Loucy (cell line): ENCODE results near the gene ZNF292.

Source experiments
- H2AFZ ChIP-seq: fragments of 200-600 bp; sonication (generic); 2 replicates; pipeline ENCODE4 v1.6.0; 2016; ENCODE audit warnings: antibody characterized with exemption, mild to moderate bottlenecking, low read length, moderate library complexity
- H3F3A ChIP-seq: fragments of 200-600 bp; 2 replicates; pipeline ENCODE4 v1.6.0; 2016; ENCODE audit warnings: antibody characterized with exemption, low read depth, mild to moderate bottlenecking
- H3K27me3 ChIP-seq: fragments of 200-600 bp; sonication (generic); 2 replicates; pipeline ENCODE4 v1.6.1; 2014; ENCODE audit warnings: low read length, mild to moderate bottlenecking; ENCODE audit not compliant: insufficient read depth, poor library complexity, severe bottlenecking
- H3K36me3 ChIP-seq: fragments of 200-600 bp; sonication (generic); 2 replicates; pipeline ENCODE4 v1.6.1; 2016; ENCODE audit warnings: low read length; ENCODE audit not compliant: insufficient read depth
- H3K4me1 ChIP-seq: fragments of 200-600 bp; sonication (generic); 2 replicates; pipeline ENCODE4 v1.5.1; 2014; ENCODE audit warnings: low read length, mild to moderate bottlenecking; ENCODE audit not compliant: insufficient read depth, poor library complexity, severe bottlenecking
- H3K4me2 ChIP-seq: fragments of 200-600 bp; sonication (generic); 2 replicates; pipeline ENCODE4 v1.6.0; 2014; ENCODE audit warnings: antibody characterized with exemption, low read length, low read depth, mild to moderate bottlenecking; ENCODE audit not compliant: poor library complexity, severe bottlenecking
- H3K4me3 ChIP-seq: fragments of 200-600 bp; sonication (generic); 2 replicates; pipeline ENCODE4 v1.5.1; 2014; ENCODE audit warnings: low read length, mild to moderate bottlenecking, mixed read lengths; ENCODE audit not compliant: poor library complexity, severe bottlenecking
- H3K79me2 ChIP-seq: fragments of 200-600 bp; sonication (generic); 2 replicates; pipeline ENCODE4 v1.6.1; 2014; ENCODE audit warnings: low read length; ENCODE audit not compliant: insufficient read depth
- H3K9ac ChIP-seq: fragments of 200-600 bp; sonication (generic); 2 replicates; pipeline ENCODE4 v1.6.0; 2014; ENCODE audit warnings: mild to moderate bottlenecking, low read depth, low read length, moderate library complexity; ENCODE audit not compliant: poor library complexity, severe bottlenecking
- H3K9me2 ChIP-seq: fragments of 200-600 bp; sonication (generic); replicated peaks from 2 replicates; pipeline ENCODE4 v1.6.1; 2016; ENCODE audit warnings: low read depth, low read length, mixed read lengths
- H3K9me3 ChIP-seq: fragments of 200-600 bp; sonication (generic); 2 replicates; pipeline ENCODE4 v1.6.1; 2014; ENCODE audit warnings: mild to moderate bottlenecking, antibody characterized with exemption, low read length, low read depth; ENCODE audit not compliant: insufficient read depth
- H4K20me1 ChIP-seq: fragments of 200-600 bp; sonication (generic); 2 replicates; pipeline ENCODE4 v1.6.0; 2014; ENCODE audit warnings: antibody characterized with exemption, low read length, mild to moderate bottlenecking; ENCODE audit not compliant: insufficient read depth, poor library complexity, severe bottlenecking
- CTCF ChIP-seq: fragments of 200-600 bp; sonication (generic); conservative IDR thresholded peaks from 2 replicates; pipeline ENCODE4 v1.5.1; 2014; ENCODE audit warnings: mild to moderate bottlenecking, antibody characterized with exemption, low read length
- EZH2phosphoT487 ChIP-seq: fragments of 200-600 bp; IDR thresholded peaks from 2 replicates; pipeline ENCODE4 v1.6.1; 2018; ENCODE audit warnings: antibody characterized with exemption, mild to moderate bottlenecking, moderate library complexity, borderline replicate concordance

Gene ZNF292

GRCh38 chr6:87251725-87252124 lies 96.4 kb downstream of the ZNF292 start:
- no peak overlapping the region for H3K4me2 ChIP-seq
- no peak overlapping the region for H3K9ac ChIP-seq
- no peaks in the 10 kb centered on the region for H4K20me1 ChIP-seq
- no peaks in the 10 kb centered on the region for H3K9me2 ChIP-seq
- no peaks in the 10 kb centered on the region for H3K9me3 ChIP-seq
- no peaks in the 10 kb centered on the region for H3F3A ChIP-seq
- H3K4me3 ChIP-seq = no peak overlapping the region
- H3K27me3 ChIP-seq = no peaks in the 10 kb centered on the region
- H3K79me2 ChIP-seq = no peaks in the 10 kb centered on the region; the same call in 1 of the 2 replicates
- H3K4me1 ChIP-seq = no peaks in the 10 kb centered on the region
- H3K36me3 ChIP-seq = peaks cover 85% of the 10 kb centered on the region
- no peak overlapping the region for H2AFZ ChIP-seq
- TF ChIP-seq CTCF (no peak), EZH2phosphoT487 (no peak)

GRCh38 chr6:87257046-87257445 lies 101.7 kb downstream of the ZNF292 start:
- H3K4me3 ChIP-seq = no peak overlapping the region
- TF ChIP-seq EZH2phosphoT487 = no peak
- TF ChIP-seq CTCF = no peak
- H3K9me2 ChIP-seq = no peaks in the 10 kb centered on the region
- no peaks in the 10 kb centered on the region for H3K9me3 ChIP-seq
- no peaks in the 10 kb centered on the region for H3K27me3 ChIP-seq
- no peaks in the 10 kb centered on the region for H3F3A ChIP-seq
- no peak overlapping the region for H2AFZ ChIP-seq
- H3K4me2 ChIP-seq = no peak overlapping the region
- H3K9ac ChIP-seq = no peak overlapping the region
- peaks cover 82% of the 10 kb centered on the region for H3K36me3 ChIP-seq
- H3K79me2 ChIP-seq = no peaks in the 10 kb centered on the region; the same call in 1 of the 2 replicates
- H3K4me1 ChIP-seq = no peaks in the 10 kb centered on the region
- H4K20me1 ChIP-seq = peaks cover 4% of the 10 kb centered on the region

GRCh38 chr6:87257565-87257964 lies 102.2 kb downstream of the ZNF292 start:
- Histone ChIP-seq H2AFZ (no peak overlapping the region), H3K36me3 (peaks cover 82% of the 10 kb centered on the region), H3K9me3 (no peaks in the 10 kb centered on the region), H3K4me3 (no peak overlapping the region), H4K20me1 (peaks cover 4% of the 10 kb centered on the region), H3K4me2 (no peak overlapping the region), H3K4me1 (no peaks in the 10 kb centered on the region), H3K9ac (no peak overlapping the region), H3K27me3 (no peaks in the 10 kb centered on the region), H3K9me2 (no peaks in the 10 kb centered on the region), H3F3A (no peaks in the 10 kb centered on the region), H3K79me2 (no peaks in the 10 kb centered on the region; the same call in 1 of the 2 replicates)
- TF ChIP-seq EZH2phosphoT487 (no peak), CTCF (no peak)
